ENCODE measurements around the gene ACSM2B.
"Not testable (repeated sequence)": the region's sequence is repeated elsewhere in the genome, so short reads cannot be mapped to it uniquely, and the experiment has no call there.

DNA sequence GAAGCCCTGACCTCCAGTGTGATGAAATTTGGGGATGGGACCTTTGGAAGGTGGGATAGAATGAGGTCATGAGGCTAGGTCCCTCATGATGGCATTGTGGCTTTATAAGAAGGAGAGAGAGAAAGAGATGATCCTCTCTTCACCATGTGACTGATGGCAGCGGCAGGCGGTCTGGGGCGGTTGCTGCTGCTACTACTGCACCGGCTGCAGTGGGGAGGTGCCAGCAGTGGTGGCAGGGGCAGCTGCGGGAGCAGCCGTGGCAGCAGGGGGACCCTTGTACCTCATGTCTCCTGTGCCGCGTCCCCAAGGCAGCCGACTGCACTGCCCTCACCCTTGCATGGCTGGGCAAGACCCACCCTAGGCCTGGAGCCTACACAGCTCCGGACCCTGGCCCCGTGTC, 84.7 kb downstream of the ACSM2B start:
- TF ChIP-seq, protein P1, sequence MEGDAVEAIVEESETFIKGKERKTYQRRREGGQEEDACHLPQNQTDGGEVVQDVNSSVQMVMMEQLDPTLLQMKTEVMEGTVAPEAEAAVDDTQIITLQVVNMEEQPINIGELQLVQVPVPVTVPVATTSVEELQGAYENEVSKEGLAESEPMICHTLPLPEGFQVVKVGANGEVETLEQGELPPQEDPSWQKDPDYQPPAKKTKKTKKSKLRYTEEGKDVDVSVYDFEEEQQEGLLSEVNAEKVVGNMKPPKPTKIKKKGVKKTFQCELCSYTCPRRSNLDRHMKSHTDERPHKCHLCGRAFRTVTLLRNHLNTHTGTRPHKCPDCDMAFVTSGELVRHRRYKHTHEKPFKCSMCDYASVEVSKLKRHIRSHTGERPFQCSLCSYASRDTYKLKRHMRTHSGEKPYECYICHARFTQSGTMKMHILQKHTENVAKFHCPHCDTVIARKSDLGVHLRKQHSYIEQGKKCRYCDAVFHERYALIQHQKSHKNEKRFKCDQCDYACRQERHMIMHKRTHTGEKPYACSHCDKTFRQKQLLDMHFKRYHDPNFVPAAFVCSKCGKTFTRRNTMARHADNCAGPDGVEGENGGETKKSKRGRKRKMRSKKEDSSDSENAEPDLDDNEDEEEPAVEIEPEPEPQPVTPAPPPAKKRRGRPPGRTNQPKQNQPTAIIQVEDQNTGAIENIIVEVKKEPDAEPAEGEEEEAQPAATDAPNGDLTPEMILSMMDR (IDR thresholded peaks at IDR 0.05; ENCODE audit: low read depth, low read length) = not testable (repeated sequence)
- TF ChIP-seq EZH2phosphoT487 (IDR thresholded peaks at IDR 0.05; ENCODE audit: low read depth) = not testable (repeated sequence)
